ENCODE results near the gene ZNF322.
"Not testable (repeated sequence)": the region's sequence is repeated elsewhere in the genome, so short reads cannot be mapped to it uniquely, and the experiment has no call there.

The ZNF322 gene

GRCh38 chr6:26659042-26659999 is at the start of gene ZNF322:
TSS of gene ZNF322 (minus strand) at chr6:26659746. CDS start at chr6:26638553, 21,193 bp downstream.
- peak within 1 kb of the TSS; percentile 58 for H3K27ac ChIP-seq
- in situ Hi-C loops (cut with HindIII; ENCODE audit: low pct_ligation_motif_present, low sequenced_read_pairs) = no loop called here

GRCh38 chr6:26705780-26706179 is 46.2 kb upstream of the ZNF322 start:
- H3K4me3 ChIP-seq (ENCODE audit: low read depth, low read length); H3K36me3 ChIP-seq (replicated peaks); in situ Hi-C loops (cut with HindIII; ENCODE audit: low pct_ligation_motif_present, low sequenced_read_pairs); H3K27me3 ChIP-seq (replicated peaks); H3K27ac ChIP-seq; DNase-seq: not testable (repeated sequence)

More at GRCh38 chr6:26659042-26659999, at the start of gene ZNF322:
- Histone ChIP-seq H3K36me3 (replicated peaks) (peaks cover 2% of the 10 kb centered on the region), H3K4me3 (ENCODE audit: low read depth, low read length) (peak within 1 kb of the TSS; percentile 93), H3K27me3 (replicated peaks) (no peaks in the 10 kb centered on the region)
- peak; percentile 91 for DNase-seq
- TF ChIP-seq CTCF (IDR thresholded peaks at IDR 0.05; ENCODE audit: low read depth, low read length, missing control alignments) = no peak

- H3K36me3 ChIP-seq (replicated peaks); DNase-seq; H3K27ac ChIP-seq; H3K27me3 ChIP-seq (replicated peaks); H3K4me3 ChIP-seq (ENCODE audit: low read depth, low read length); in situ Hi-C loops (cut with HindIII; ENCODE audit: low pct_ligation_motif_present, low sequenced_read_pairs): not testable (repeated sequence)
Observed at GRCh38 chr6:26705352-26705751, 45.8 kb upstream of the ZNF322 start.

- H3K27me3 ChIP-seq (replicated peaks); H3K4me3 ChIP-seq (ENCODE audit: low read depth, low read length); DNase-seq; in situ Hi-C loops (cut with HindIII; ENCODE audit: low pct_ligation_motif_present, low sequenced_read_pairs); H3K36me3 ChIP-seq (replicated peaks); H3K27ac ChIP-seq: not testable (repeated sequence)
Observed at GRCh38 chr6:26701023-26701747, 41.6 kb upstream of the ZNF322 start.

GRCh38 chr6:26697496-26697895 is 38.0 kb upstream of the ZNF322 start:
- DNase-seq; H3K4me3 ChIP-seq (ENCODE audit: low read depth, low read length); in situ Hi-C loops (cut with HindIII; ENCODE audit: low pct_ligation_motif_present, low sequenced_read_pairs); H3K27ac ChIP-seq; H3K27me3 ChIP-seq (replicated peaks); H3K36me3 ChIP-seq (replicated peaks): not testable (repeated sequence)

- H3K36me3 ChIP-seq (replicated peaks); DNase-seq; H3K27me3 ChIP-seq (replicated peaks); in situ Hi-C loops (cut with HindIII; ENCODE audit: low pct_ligation_motif_present, low sequenced_read_pairs); H3K4me3 ChIP-seq (ENCODE audit: low read depth, low read length); H3K27ac ChIP-seq: not testable (repeated sequence)
Observed at GRCh38 chr6:26689324-26689947, 29.9 kb upstream of the ZNF322 start.

GRCh38 chr6:26682435-26683042 is 23.0 kb upstream of the ZNF322 start:
- DNase-seq; in situ Hi-C loops (cut with HindIII; ENCODE audit: low pct_ligation_motif_present, low sequenced_read_pairs); H3K27me3 ChIP-seq (replicated peaks); H3K36me3 ChIP-seq (replicated peaks); H3K27ac ChIP-seq; H3K4me3 ChIP-seq (ENCODE audit: low read depth, low read length): not testable (repeated sequence)

- H3K4me3 ChIP-seq (ENCODE audit: low read depth, low read length); H3K36me3 ChIP-seq (replicated peaks); in situ Hi-C loops (cut with HindIII; ENCODE audit: low pct_ligation_motif_present, low sequenced_read_pairs); H3K27me3 ChIP-seq (replicated peaks); H3K27ac ChIP-seq; DNase-seq: not testable (repeated sequence)
Observed at GRCh38 chr6:26673287-26673686, 13.7 kb upstream of the ZNF322 start.

GRCh38 chr6:26670558-26670957 is 11.0 kb upstream of the ZNF322 start:
- in situ Hi-C loops (cut with HindIII; ENCODE audit: low pct_ligation_motif_present, low sequenced_read_pairs); DNase-seq: not testable (repeated sequence)

GRCh38 chr6:26670003-26670402 is 10.5 kb upstream of the ZNF322 start:
- DNase-seq; in situ Hi-C loops (cut with HindIII; ENCODE audit: low pct_ligation_motif_present, low sequenced_read_pairs); H3K27ac ChIP-seq; H3K36me3 ChIP-seq (replicated peaks); H3K4me3 ChIP-seq (ENCODE audit: low read depth, low read length); H3K27me3 ChIP-seq (replicated peaks): not testable (repeated sequence)

More at GRCh38 chr6:26670558-26670957, 11.0 kb upstream of the ZNF322 start:
- H3K27me3 ChIP-seq (replicated peaks); H3K36me3 ChIP-seq (replicated peaks); H3K4me3 ChIP-seq (ENCODE audit: low read depth, low read length); H3K27ac ChIP-seq: not testable (repeated sequence)

Measured in brain microvascular endothelial cell (primary cell).